Naive B cell (primary cell): ENCODE data around the gene NTRK3. TPM values are rescaled to one million over a fixed set of nuclear protein-coding genes. Genes with fewer than 3 reads are reported as not detected.

Experiments used
- ATAC-seq, 2 donors: fragments of 150-1000 bp; cut with Tn5 transposase; 2 replicates each; pipeline ENCODE4 v1.10.0; 2021; ENCODE audit warnings: low read depth in 2 of 2, mild to moderate bottlenecking in 2 of 2, moderate library complexity in 2 of 2
- DNase-seq: peaks from one replicate; pipeline ENCODE4 v3.0.0; 2022
- H3K27ac Mint-ChIP-seq, 6 donors: one replicate each; pipeline ENCODE4 v1.8.0; 2020 to 2022; ENCODE audit warnings: mild to moderate bottlenecking in 6 of 6, mixed read lengths in 6 of 6, moderate library complexity in 5 of 6, inconsistent platforms in 2 of 6
- H3K27me3 Mint-ChIP-seq, 3 donors: one replicate each; pipeline ENCODE4 v1.8.0; 2021 to 2022; ENCODE audit warnings: mixed read lengths in 3 of 3, mild to moderate bottlenecking in 1 of 3
- H3K36me3 Mint-ChIP-seq, 2 donors: one replicate each; pipeline ENCODE4 v1.8.0; 2020 to 2022; ENCODE audit warnings: mixed read lengths in 2 of 2, inconsistent platforms in 1 of 2, mild to moderate bottlenecking in 1 of 2
- H3K4me1 Mint-ChIP-seq, 3 donors: one replicate each; pipeline ENCODE4 v1.8.0; 2020 to 2022; ENCODE audit warnings: mixed read lengths in 3 of 3, inconsistent platforms in 1 of 3, mild to moderate bottlenecking in 1 of 3, moderate library complexity in 1 of 3
- H3K4me3 Mint-ChIP-seq, 8 donors: one replicate each; pipeline ENCODE4 v1.8.0; 2020 to 2022; ENCODE audit warnings: mild to moderate bottlenecking in 8 of 8, mixed read lengths in 8 of 8, moderate library complexity in 8 of 8, inconsistent platforms in 2 of 8
- H3K9me3 Mint-ChIP-seq, 7 donors: one replicate each; pipeline ENCODE4 v1.8.0; 2020 to 2022; ENCODE audit warnings: mixed read lengths in 7 of 7, mild to moderate bottlenecking in 5 of 7, inconsistent platforms in 2 of 7, moderate library complexity in 1 of 7
- polyA plus RNA-seq, 6 donors: library from polyadenylated mRNA; unstranded; fragments of 300-500 nt; fragmentation: Illumina TruSeq; gene quantifications; one replicate each; pipeline ENCODE4 v1.2.3, GENCODE V29; 2021; ENCODE audit warnings: low read depth in 6 of 6

Gene NTRK3
- polyA plus RNA-seq, 6 donors from 2014 or later = not detected

DNA sequence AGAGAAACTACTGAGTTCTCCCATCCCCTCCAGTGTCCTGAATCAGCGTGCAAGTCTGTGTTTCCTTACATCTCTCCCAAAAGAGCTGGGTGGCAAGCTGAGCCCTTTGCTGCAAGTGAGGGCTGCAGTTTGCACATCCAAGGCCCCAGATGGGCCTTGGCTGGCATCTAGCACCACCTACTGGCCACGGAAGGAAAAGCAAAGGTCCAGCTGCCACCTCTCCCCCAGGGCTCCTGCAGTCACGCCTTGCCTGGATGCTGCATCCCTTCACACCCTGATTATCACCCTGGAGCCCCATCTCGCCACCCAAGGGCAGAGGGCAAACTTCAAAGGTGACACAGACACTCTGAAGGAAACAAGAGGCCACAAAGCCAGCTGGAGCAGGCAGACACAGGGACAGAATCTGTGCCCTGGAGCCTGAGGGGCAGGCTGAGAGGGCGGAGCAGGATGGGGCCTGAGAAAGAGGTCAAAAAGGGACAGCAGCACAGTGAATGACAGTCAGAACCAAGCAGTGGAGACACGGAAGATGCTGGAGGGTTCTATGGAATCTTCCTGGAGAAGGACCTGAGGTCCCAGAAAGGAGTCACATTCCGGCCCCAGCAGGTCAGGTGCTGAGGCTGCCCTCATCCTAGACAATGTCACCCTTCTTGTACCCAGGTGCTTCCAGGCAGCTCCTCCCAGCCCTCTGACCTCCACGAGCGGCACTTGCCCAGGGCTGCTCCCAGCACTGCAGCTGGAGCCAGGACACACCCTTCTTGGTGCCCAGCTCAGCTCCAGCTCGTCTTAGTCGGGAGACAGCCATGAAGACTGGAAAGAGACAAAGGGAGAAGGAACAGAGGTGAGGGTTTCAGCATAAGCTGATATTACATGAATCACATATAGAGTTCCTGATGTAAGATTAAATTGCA lies 18.3 kb upstream of the NTRK3 start:
- DNase-seq = peak; percentile 14
- H3K4me3 Mint-ChIP-seq = no peak overlapping the region
- H3K36me3 Mint-ChIP-seq = no peaks in the 10 kb centered on the region
- H3K27ac Mint-ChIP-seq = no peak overlapping the region
- no peak for ATAC-seq
- no peaks in the 10 kb centered on the region for H3K9me3 Mint-ChIP-seq
- no peaks in the 10 kb centered on the region for H3K4me1 Mint-ChIP-seq
- H3K27me3 Mint-ChIP-seq = peaks cover 42 to 51% (median 46%) of the 10 kb centered on the region in 3 donors

DNA sequence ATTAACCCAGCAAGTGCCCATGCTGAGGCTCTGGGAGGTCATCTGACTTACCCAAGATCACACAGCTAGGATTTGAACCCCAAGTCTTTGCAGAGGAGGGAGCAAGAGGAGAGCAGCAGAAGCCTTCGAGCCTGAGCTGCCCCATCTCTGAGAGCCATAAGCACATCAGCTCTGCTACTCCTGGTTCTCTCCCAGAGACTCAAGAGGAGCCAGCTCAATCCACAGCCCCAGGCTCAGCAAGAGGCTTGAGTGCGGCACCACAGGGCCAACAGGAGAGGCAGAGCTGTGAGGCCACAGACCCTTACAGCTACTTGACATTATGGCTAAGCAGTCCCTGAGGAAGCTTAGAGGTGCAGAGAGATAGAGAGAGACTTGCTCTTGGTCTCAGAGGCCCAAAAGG lies 15.9 kb upstream of the NTRK3 start:
- no peak for DNase-seq
- no peak overlapping the region for H3K4me3 Mint-ChIP-seq
- no peak for ATAC-seq
- H3K27ac Mint-ChIP-seq = no peak overlapping the region
- H3K4me1 Mint-ChIP-seq = no peaks in the 10 kb centered on the region
- no peaks in the 10 kb centered on the region for H3K36me3 Mint-ChIP-seq
- H3K9me3 Mint-ChIP-seq = no peaks in the 10 kb centered on the region
- H3K27me3 Mint-ChIP-seq = peaks cover 38 to 40% (median 38%) of the 10 kb centered on the region in 3 donors

DNA sequence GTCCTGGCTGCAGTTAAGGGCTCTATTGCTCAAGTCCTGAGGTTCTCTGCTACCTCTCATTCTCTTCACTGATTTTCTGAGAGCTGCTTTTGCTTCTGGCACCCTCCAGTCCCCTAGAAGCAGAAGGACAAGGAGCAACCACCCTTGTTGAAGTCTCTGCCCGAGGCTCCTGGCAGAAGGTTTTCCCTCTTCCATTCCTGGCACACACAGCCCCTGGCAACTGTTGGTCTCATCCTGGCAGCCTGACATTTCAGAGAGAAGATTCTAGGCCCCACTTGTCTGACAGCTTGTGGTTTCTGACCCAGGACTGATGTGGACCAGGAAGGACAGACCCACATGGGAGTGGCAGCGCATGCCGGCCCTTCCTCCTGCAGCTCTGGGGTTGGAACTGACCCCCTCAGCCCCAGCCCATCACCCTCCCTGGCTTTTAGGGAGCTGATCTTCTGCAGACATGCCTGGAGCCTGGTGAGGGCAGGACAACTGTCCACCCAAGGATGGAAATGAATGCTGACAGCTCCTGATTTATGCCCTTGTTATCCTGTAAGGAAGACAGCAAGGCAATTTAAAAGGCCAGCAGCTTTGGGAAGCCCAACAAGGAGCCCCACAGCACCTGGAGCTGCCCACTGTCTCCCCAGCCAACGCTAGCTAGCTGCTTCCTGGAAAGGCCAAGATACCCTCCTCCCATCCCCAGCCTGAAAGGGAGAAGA lies 13.0 kb upstream of the NTRK3 start:
- Mint-ChIP-seq H3K27me3 (peaks cover 35 to 41% (median 37%) of the 10 kb centered on the region in 3 donors), H3K9me3 (peaks cover 0 to 2% (median 0%) of the 10 kb centered on the region in 7 donors), H3K4me1 (no peaks in the 10 kb centered on the region), H3K4me3 (no peak overlapping the region), H3K36me3 (no peaks in the 10 kb centered on the region), H3K27ac (peak overlapping the region in 1 of 6 donors; percentile 84)
- ATAC-seq (no peak), DNase-seq (no peak)

DNA sequence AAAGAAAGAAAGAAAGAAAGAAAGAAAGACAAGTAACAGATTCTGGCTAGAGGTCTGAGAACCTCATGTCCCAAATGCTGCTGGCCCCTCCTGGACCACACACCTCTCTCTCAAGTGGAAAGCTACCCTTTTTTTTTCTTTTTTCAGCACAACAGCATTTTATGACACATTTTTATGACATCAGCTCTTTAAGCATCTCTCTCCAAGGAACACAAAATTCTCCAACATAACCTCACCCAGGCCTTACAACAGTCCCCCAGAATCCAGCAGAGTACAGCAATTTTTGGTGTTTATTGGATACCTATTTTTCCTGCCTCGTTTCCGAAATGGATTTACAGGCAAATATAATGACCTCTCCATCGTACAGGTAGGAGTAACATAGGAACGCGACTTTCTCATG lies 11.2 kb upstream of the NTRK3 start:
- Mint-ChIP-seq H3K36me3 (no peaks in the 10 kb centered on the region), H3K27ac (no peak overlapping the region), H3K4me3 (no peak overlapping the region), H3K4me1 (no peaks in the 10 kb centered on the region), H3K9me3 (peaks cover 0 to 2% (median 0%) of the 10 kb centered on the region in 7 donors), H3K27me3 (peaks cover 41 to 54% (median 47%) of the 10 kb centered on the region in 3 donors)
- ATAC-seq = no peak
- DNase-seq = no peak

DNA sequence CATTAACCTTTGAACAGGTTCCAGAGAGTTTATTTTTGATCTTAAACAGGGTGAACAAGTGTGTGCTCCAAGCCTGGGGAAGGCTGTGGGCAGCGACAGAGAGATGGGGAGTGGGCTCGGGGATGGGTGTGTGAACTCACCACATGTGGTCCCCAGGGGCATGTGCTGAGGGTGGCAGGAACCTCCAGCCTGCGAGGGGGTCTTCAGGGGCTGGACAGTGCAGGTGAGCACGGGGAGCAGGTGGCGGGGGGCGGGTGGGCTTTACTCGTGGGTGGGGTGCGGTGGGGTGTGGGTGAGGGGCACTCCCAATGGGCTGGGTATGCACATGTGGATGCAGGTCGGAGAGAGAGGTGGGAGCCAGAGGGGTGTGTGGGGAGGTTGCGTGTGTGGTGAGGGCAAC lies 9.6 kb upstream of the NTRK3 start:
- H3K27me3 Mint-ChIP-seq = peaks cover 31 to 62% (median 55%) of the 10 kb centered on the region in 3 donors

DNA sequence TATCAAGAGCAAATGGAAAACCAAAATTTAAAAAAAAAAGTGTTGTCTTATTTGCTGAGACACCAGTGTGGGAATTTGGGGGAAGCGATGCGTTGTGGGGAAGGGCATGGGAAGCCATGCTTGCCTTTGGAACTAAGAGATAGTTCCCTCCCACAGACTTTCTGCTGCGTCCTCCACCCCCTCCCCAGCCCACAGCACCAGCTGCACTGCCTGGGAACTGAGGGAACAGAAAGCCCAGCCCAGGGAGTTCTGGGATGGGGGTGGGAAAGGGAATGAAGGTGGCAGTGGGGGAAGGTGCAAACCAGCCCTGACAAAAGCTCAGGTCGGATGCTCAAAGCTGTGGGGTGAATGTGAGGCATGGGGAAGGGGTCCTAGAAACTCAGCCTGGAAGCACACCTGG lies 8.1 kb upstream of the NTRK3 start:
- Mint-ChIP-seq H3K4me1 (no peaks in the 10 kb centered on the region), H3K27ac (no peak overlapping the region), H3K9me3 (peaks cover 0 to 2% (median 0%) of the 10 kb centered on the region in 7 donors), H3K27me3 (peaks cover 46 to 63% (median 61%) of the 10 kb centered on the region in 3 donors), H3K36me3 (no peaks in the 10 kb centered on the region), H3K4me3 (no peak overlapping the region)
- no peak for ATAC-seq
- DNase-seq = no peak

More for the DNA sequence above, 9.6 kb upstream of the NTRK3 start:
- DNase-seq (no peak), ATAC-seq (no peak)
- no peaks in the 10 kb centered on the region for H3K4me1 Mint-ChIP-seq
- H3K36me3 Mint-ChIP-seq = no peaks in the 10 kb centered on the region
- no peak overlapping the region for H3K4me3 Mint-ChIP-seq
- peaks cover 0 to 2% (median 0%) of the 10 kb centered on the region in 7 donors for H3K9me3 Mint-ChIP-seq
- H3K27ac Mint-ChIP-seq = no peak overlapping the region

DNA sequence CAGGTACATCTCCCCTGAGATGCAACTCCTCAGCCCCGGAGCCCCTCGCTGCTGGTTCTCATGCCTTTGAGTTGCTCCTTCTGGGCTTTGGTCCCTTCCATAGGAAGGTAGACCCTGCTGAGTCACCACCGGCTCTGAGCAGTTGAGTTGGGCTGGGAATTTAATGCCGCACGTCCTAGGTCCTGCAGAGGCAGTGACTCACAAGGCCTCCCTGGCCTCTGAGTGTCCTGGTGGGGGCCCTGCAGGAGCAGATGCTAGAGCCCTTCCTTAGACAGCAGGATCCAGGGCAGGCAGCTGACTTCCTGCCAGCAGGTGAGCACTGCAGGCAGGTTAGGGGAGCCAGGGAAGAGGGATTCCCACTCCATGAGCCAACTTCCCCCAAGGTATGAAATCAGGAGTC lies 5.5 kb upstream of the NTRK3 start:
- DNase-seq (no peak), ATAC-seq (no peak)
- no peak overlapping the region for H3K27ac Mint-ChIP-seq
- no peaks in the 10 kb centered on the region for H3K36me3 Mint-ChIP-seq
- peaks cover 3 to 11% (median 6%) of the 10 kb centered on the region in 3 donors for H3K4me1 Mint-ChIP-seq
- H3K9me3 Mint-ChIP-seq = peaks cover 0 to 2% (median 0%) of the 10 kb centered on the region in 7 donors
- H3K4me3 Mint-ChIP-seq = no peak overlapping the region
- H3K27me3 Mint-ChIP-seq = peaks cover 52 to 78% (median 75%) of the 10 kb centered on the region in 3 donors

DNA sequence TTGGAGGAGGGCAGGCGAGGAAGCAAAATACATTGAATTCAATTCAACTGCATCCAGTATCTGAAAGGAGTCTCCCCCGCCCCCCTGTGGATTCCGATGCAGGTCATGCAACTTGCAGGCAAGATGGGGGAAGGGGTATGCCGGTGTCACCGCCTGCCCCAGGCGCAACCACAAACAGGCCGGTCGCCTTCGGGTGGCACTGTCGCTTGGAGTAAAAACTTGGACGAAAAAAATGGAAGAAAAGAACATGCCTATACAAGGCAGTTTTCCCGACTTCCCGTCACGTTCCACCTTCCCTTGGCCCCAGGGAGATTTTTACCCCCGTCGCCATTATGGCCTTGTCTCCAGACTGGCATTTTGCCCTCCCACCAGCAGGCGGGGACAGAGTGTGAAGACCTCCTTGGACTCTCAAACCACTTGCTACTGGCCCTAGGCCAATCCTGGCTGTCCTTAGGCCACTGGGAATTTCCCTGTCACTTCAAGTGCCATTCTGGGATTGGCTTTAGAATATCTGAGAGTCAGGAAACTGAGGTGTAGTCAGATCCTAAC lies 1.6 kb upstream of the NTRK3 start:
- Mint-ChIP-seq H3K27ac (no peak overlapping the region), H3K4me3 (peak overlapping the region in 6 of 8 donors; percentile 29 to 85 (median 66)), H3K27me3 (peaks cover 45 to 91% (median 91%) of the 10 kb centered on the region in 3 donors), H3K9me3 (peaks cover 0 to 2% (median 0%) of the 10 kb centered on the region in 7 donors), H3K36me3 (no peaks in the 10 kb centered on the region), H3K4me1 (peaks cover 14 to 34% (median 23%) of the 10 kb centered on the region in 3 donors)
- no peak for DNase-seq
- ATAC-seq = no peak

DNA sequence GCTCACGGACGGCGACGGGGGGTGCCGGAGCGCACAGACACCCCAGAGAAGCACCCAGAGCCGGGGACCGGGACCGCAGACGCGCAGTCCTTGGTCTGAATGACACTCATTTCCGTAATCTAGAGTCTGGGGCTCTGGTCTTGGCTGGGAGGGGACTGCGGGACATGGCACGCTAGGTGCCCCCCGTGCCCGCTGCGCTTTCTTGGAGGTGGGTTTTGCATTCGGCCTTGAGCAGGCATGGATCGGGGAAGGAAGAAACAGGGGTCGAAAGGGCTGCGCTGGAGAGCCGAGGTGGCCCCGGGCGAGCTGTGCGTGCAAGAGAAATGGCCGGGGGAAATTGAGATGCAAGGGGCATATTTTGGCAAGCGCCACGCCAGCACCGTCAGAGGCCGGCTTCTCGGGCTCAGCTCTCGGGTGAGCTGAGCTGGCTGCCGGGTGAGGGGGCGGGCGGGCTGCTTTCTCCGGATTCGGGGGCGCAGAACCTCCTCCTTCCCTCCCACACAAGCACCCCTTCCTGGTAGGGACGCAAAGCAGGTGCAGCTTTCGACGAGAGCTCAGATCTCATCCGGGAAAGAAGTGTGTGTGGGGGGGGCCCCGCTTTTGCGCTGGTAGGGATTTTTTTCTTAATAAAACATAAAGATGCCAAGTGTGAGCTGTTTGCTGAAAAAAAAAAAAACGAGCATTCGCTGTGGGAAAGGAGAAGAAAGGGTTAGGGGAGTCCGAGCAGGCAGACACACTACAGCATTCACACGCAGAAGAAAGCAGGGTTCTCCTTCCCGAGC lies 963 bp upstream of the NTRK3 start:
- H3K4me1 Mint-ChIP-seq = peaks cover 14 to 34% (median 23%) of the 10 kb centered on the region in 3 donors
- H3K27ac Mint-ChIP-seq = no peak overlapping the region
- ATAC-seq = no peak
- no peak for DNase-seq
- H3K9me3 Mint-ChIP-seq = peaks cover 0 to 2% (median 0%) of the 10 kb centered on the region in 7 donors
- peaks cover 45 to 97% (median 91%) of the 10 kb centered on the region in 3 donors for H3K27me3 Mint-ChIP-seq
- no peaks in the 10 kb centered on the region for H3K36me3 Mint-ChIP-seq
- H3K4me3 Mint-ChIP-seq = peak overlapping the region in 7 of 8 donors; percentile 29 to 85 (median 67)

DNA sequence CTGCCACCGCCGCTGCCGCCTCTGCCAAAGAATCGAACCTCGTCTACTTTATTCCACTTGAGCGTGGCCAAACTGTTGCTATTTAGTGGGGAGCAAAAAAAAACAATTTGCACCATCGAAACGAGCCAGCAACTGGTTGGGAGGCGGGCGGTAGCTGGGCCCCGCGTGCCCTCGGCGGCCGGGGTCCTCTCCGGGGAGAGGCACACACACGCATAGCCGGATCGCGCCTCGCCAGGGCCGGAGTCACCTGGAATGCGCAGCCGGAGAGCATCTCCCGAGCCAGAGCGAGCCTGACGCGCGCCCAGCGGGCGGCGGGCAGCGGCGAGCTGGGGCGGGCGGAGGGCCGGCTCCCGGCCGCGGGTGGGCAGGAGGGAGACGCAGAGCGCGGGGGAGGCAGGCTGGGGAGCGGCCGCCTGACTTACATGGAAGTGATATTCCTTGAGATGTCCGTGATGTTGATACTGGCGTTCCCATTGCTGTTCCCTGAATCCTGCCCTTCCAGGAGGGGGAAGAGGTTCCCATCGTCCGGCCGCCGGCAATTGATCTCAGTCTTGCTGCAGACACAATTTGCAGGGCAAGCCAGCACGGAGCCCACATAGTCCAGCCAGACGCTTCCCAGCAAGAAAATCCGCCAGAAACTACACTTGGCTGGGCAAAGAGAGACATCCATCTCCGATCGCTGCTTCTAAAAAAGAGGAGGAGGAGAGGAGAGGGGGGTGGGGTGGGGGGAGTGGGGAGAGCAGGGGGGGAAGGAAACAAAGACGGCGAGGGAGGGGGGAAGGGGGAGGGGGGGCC lies 858 bp downstream of the NTRK3 start:
- Mint-ChIP-seq H3K4me3 (peak overlapping the region in 7 of 8 donors; percentile 16 to 78 (median 67)), H3K27me3 (peaks cover 48 to 96% (median 82%) of the 10 kb centered on the region in 3 donors), H3K27ac (peak overlapping the region in 1 of 6 donors; percentile 54), H3K4me1 (peaks cover 14 to 34% (median 23%) of the 10 kb centered on the region in 3 donors), H3K9me3 (peaks cover 0 to 2% (median 0%) of the 10 kb centered on the region in 7 donors), H3K36me3 (no peaks in the 10 kb centered on the region)
- no peak for ATAC-seq
- DNase-seq = no peak

DNA sequence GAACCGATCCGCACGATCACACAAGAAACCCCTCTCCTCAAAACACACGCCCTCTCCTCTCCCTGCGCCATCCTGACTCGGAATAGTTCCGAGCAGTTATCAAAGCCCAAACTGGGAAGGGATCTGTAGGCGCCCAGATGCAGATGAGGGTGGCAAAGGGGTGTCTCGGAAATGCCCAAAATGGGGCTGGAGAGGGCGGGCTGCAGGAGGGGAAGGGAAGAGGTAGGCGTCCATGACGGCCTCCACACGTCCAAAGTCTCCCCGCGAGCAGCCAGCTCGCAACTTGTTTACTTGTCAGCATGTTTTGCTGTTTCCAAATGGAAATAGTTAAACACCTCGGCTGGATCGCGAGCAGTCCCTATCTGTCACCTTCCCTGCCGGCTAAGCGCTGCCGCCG lies 1.5 kb downstream of the NTRK3 start:
- no peak for ATAC-seq
- Mint-ChIP-seq H3K4me3 (peak overlapping the region in 5 of 8 donors; percentile 6 to 82 (median 41)), H3K36me3 (no peaks in the 10 kb centered on the region), H3K9me3 (peaks cover 0 to 2% (median 0%) of the 10 kb centered on the region in 7 donors), H3K27me3 (peaks cover 45 to 90% (median 79%) of the 10 kb centered on the region in 3 donors), H3K4me1 (peaks cover 14 to 34% (median 23%) of the 10 kb centered on the region in 3 donors), H3K27ac (no peak overlapping the region)
- no peak for DNase-seq

DNA sequence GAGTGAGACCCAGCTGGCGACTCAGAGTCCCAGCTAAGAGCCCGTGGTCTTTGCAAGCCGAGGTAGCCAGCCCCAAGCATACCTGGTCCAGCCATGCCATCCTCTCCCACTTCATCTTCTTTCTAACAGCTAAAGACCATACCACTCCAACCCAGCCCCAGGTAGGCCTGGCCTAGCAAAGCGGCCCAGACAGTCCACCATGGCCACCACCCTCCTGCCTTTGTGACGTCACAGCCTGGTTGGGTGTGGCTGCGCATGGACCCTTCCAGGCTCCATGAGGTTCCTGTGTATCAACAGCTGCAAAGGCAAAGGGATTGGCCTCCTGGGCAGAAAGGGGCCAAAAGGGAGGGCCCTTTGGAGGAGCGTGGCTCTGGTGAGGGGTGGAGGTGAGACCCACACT lies 4.1 kb downstream of the NTRK3 start:
- H3K9me3 Mint-ChIP-seq = peaks cover 0 to 2% (median 0%) of the 10 kb centered on the region in 7 donors
- H3K4me1 Mint-ChIP-seq = peaks cover 14 to 27% (median 21%) of the 10 kb centered on the region in 3 donors

More for the DNA sequence above, 4.1 kb downstream of the NTRK3 start:
- no peak for ATAC-seq
- H3K4me3 Mint-ChIP-seq = no peak overlapping the region
- no peaks in the 10 kb centered on the region for H3K36me3 Mint-ChIP-seq
- peaks cover 34 to 71% (median 61%) of the 10 kb centered on the region in 3 donors for H3K27me3 Mint-ChIP-seq
- DNase-seq = no peak
- no peak overlapping the region for H3K27ac Mint-ChIP-seq
